Subcutaneous adipose tissue (tissue), 4 donors: ENCODE data around the gene EPHA4. TPM values are rescaled to one million over a fixed set of nuclear protein-coding genes. Genes with fewer than 3 reads are reported as not detected.

ENCODE experiments used
- total RNA-seq, 4 donors: library from RNA; depleted of rRNA; stranded (reverse); fragments of >200 nt; gene quantifications; one replicate each; pipeline ENCODE4 v1.1.0, GENCODE V29; 2016
- TF ChIP-seq, protein P1 (sequence below): fragments of 450-650 bp; IDR thresholded peaks from one replicate; pipeline ENCODE4 v1.5.1; 2016; ENCODE audit warnings: low read depth, mild to moderate bottlenecking, control low read depth, antibody characterized with exemption, moderate library complexity

EPHA4 gene
- total RNA-seq, 4 donors from 2014 or later = 30.3 to 52.0 (median 39.4) TPM

DNA sequence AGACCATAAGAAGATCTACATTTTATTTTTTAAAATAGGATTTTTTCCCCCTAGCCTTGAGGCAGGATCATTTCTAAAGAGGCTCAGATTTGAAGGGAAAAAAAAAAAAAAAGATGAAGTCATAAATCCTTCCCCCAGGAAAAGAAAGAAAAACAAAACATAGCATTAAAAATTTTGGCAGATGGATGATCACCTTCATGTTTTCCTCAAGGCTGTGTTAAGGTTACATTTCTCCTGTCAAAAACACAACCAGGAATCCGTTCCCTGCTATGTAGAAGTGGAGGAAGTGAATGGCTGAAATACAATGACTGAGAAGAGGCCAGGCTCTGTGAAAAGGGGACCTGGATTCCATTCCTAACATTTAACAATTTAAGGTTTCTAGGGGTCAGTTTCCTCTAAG is 56.2 kb downstream of the EPHA4 start:
- TF ChIP-seq, protein P1, sequence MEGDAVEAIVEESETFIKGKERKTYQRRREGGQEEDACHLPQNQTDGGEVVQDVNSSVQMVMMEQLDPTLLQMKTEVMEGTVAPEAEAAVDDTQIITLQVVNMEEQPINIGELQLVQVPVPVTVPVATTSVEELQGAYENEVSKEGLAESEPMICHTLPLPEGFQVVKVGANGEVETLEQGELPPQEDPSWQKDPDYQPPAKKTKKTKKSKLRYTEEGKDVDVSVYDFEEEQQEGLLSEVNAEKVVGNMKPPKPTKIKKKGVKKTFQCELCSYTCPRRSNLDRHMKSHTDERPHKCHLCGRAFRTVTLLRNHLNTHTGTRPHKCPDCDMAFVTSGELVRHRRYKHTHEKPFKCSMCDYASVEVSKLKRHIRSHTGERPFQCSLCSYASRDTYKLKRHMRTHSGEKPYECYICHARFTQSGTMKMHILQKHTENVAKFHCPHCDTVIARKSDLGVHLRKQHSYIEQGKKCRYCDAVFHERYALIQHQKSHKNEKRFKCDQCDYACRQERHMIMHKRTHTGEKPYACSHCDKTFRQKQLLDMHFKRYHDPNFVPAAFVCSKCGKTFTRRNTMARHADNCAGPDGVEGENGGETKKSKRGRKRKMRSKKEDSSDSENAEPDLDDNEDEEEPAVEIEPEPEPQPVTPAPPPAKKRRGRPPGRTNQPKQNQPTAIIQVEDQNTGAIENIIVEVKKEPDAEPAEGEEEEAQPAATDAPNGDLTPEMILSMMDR = no peak

DNA sequence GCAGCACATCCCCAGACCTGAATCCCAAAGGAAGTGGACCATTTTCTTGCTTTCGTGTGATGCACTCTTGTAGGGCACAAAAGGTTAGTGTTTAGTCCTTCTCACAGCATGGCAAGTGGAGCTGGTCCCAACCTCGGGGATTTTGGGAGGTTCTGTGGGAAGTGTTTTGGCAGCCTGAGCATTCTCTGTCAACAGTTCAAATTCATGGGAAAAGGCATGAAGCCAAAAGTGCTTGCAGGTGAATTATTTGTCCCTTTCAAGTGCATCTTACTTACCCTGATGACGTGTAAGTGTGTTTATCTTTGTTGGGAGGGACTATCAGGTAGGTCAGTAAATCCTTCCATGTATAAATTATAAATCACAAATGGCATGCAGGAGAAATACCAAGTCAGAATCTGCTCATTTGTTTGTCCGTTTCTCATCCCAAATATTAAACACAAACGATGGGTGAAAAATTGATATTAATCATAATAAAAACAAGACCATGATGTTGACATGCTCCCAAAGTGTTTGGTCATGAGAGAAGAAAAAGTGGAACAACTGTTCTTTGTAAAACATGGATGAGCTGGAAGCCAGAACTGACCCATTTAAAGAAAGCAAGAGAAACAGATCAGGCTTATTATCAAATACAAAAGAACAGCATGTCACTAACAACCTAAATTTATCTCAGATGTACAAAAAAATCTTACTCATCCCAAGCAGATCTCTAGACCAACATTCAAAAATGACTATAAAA is 57.6 kb downstream of the EPHA4 start:
- TF ChIP-seq, protein P1 = no peak

DNA sequence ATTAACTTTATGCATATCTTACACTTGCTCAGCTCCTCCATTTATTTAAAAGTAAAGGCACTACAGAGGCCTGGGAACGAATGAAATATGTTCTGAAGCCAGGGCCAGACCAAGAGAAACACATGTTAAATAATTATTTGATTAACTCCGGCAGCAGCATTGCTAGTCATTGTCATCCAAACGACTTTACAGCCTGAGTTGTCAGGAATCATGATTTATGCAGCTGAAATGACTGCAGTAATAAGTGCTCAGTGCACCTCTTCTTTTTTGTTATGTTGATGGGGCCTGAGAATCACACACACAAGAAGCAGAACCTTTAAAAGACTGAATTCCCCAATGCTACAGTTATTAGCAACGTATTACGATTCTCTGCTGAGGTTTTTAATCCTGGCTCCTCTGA is 58.9 kb downstream of the EPHA4 start:
- TF ChIP-seq, protein P1 = no peak

DNA sequence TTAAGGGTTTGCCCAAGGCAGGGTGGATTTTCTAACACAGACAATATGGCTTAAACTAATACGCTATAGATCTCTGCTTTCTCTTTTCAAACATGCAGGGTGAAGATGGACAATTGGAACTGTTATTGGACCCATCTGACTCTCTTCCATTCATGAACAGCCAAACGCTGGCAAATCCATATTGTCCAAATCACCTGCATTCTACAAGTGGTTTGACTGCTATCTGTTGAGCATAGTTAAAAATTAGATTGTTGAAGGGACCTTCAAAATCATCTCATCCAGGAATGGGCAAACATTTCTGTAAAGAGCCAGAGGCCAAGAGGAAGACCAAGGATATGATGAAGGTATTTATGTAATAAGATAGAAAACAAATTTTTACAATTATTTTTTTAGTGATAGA is 65.6 kb downstream of the EPHA4 start:
- TF ChIP-seq, protein P1 = no peak

DNA sequence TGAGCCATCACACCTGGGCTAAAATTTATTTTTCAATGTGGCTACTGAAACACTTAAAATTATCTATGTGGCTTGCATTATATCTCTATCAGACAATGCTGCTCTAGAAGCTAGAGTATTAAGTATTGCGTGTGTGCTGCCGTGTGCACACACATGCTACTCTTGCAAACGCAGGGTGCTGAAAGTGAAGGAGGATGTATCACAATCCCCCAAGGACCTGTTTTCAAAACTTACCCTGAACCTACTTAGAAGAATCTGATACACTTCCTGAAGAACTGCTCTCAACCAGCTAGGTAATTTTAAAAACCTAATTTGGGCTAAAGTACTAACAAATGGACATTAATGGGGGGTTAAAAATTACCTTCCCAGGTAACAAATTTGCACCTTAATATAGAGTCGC is 66.5 kb downstream of the EPHA4 start:
- TF ChIP-seq, protein P1 = no peak

DNA sequence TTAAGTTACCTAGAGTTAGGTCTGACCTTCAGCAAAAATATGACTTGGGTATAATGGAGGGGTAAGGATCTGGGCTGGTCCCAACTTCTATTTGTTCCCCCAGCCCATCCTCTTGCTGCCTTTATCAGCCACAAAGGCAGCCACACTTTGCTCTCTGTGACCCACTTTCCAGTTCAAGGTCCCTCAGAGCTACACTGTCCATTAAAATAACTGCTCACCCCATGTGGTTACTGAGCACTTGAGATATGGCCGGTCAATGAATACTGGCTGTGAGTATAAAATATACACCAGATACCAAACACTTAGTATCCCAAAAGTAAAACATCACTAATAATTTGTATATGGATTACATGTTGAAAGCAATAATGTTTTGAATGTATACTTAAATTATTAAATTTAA is 67.2 kb downstream of the EPHA4 start:
- TF ChIP-seq, protein P1 = no peak

DNA sequence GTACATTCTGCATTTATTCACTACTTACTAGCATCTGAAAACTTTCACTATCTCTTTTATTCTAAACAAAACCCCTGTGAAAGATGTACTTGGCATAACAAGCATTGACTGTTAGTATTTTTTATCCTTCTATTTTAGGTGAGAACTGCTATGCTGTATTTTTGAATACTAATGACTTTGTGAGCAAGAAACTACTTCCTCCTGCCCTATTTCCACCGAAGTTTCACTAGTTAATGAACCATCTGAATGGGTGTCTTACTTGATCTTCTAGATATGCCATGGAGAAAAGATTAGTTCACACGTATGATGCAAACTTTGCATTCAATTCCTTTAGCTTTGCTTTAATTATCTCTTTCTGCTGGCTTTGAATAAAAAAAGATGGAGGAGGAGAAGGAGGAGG is 68.1 kb downstream of the EPHA4 start:
- TF ChIP-seq, protein P1 = no peak
